ENCODE measurements around the gene PTPRN2. TPM values are rescaled to one million over a fixed set of nuclear protein-coding genes. Genes with fewer than 3 reads are reported as not detected.

Gene PTPRN2
- polyA plus RNA-seq, 4 donors: 1.6 to 11.7 (median 4.0) TPM

- Histone ChIP-seq H3K27ac (ENCODE audit: low read depth in 1 of 3, low read length in 2 of 3) (no peak overlapping the region), H3K4me1 (ENCODE audit: control insufficient read depth in 3 of 3, insufficient read depth in 2 of 3, low read depth in 1 of 3, low read length in 2 of 3) (no peaks in the 10 kb centered on the region), H3K36me3 (ENCODE audit: control insufficient read depth in 3 of 3, insufficient read depth in 2 of 3, low read depth in 1 of 3, low read length in 3 of 3) (no peaks in the 10 kb centered on the region), H3K27me3 (ENCODE audit: control insufficient read depth in 3 of 3, insufficient read depth in 3 of 3, low read length in 3 of 3) (no peaks in the 10 kb centered on the region), H3K4me3 (ENCODE audit: low read depth in 1 of 3, low read length in 3 of 3) (no peak overlapping the region), H3K9me3 (ENCODE audit: control insufficient read depth in 2 of 2, insufficient read depth in 1 of 2, low read depth in 1 of 2, low read length in 1 of 2) (no peaks in the 10 kb centered on the region)
- FAIRE-seq: no peak
- DNase-seq: no peak
- WGBS, 3 donors: 85 to 88% (median 85%) methylated on average over 13 of the region's 13 CpGs
Measured at GRCh38 chr7:157892751-157893523, 694.7 kb downstream of the PTPRN2 start.

DNA sequence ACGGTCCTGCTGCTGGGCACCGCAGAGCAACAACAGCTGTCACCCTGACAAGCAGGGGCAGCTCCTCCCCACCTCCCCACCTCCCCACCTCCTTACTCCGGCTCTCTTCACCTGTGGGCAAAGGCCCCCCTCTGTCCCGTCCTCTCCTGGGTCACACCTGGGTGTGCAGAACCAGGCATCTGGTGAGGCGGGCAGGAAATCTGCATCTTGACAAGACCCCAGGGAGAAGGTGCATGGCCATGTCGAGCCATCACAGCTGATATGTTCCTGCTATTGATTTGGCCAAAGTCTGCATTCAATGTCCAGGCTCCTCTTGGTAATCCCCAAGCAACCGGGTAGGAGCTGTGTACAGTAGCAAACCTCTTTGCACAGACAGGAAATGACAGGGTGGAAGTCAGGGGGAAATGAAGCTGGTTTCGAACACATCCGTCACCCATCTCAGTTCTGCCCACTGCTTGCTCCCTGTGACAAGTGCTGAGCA lies 696.7 kb downstream of the PTPRN2 start:
- peak; percentile 9 to 10 for DNase-seq
- no peaks in the 10 kb centered on the region for H3K27me3 ChIP-seq (ENCODE audit: control insufficient read depth in 3 of 3, insufficient read depth in 3 of 3, low read length in 3 of 3)
- peaks cover 0 to 2% of the 10 kb centered on the region in 2 donors for H3K9me3 ChIP-seq (ENCODE audit: control insufficient read depth in 2 of 2, insufficient read depth in 1 of 2, low read depth in 1 of 2, low read length in 1 of 2)
- H3K4me1 ChIP-seq (ENCODE audit: control insufficient read depth in 3 of 3, insufficient read depth in 2 of 3, low read depth in 1 of 3, low read length in 2 of 3): no peaks in the 10 kb centered on the region
- H3K36me3 ChIP-seq (ENCODE audit: control insufficient read depth in 3 of 3, insufficient read depth in 2 of 3, low read depth in 1 of 3, low read length in 3 of 3): no peaks in the 10 kb centered on the region
- H3K27ac ChIP-seq (ENCODE audit: low read depth in 1 of 3, low read length in 2 of 3): no peak overlapping the region
- H3K4me3 ChIP-seq (ENCODE audit: low read depth in 1 of 3, low read length in 3 of 3): no peak overlapping the region
- 57 to 71% (median 65%) methylated on average over 9 of the region's 9 CpGs for WGBS, 3 donors
- no peak for FAIRE-seq

DNA sequence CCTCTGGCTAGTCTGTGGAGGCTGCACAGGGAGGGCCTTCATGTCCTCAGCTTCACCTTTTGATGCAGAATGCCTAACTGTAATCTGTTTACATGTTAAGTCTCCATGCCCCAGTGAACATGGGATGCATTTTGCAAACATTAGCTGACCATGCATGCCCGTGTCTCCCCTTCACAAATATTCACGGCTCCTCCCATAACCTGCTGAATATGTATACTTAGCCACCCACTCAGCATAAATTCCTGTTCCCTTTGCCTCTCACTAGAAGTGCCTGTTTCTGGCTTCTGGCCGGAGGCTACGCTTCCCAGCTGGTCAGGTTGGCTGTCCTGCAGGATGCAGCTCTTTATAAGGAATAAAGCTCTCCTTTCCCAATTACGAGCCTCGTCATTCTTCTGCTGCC lies 698.1 kb downstream of the PTPRN2 start:
- Histone ChIP-seq H3K27me3 (ENCODE audit: control insufficient read depth in 3 of 3, insufficient read depth in 3 of 3, low read length in 3 of 3) (no peaks in the 10 kb centered on the region), H3K4me3 (ENCODE audit: low read depth in 1 of 3, low read length in 3 of 3) (no peak overlapping the region), H3K9me3 (ENCODE audit: control insufficient read depth in 2 of 2, insufficient read depth in 1 of 2, low read depth in 1 of 2, low read length in 1 of 2) (peaks cover 0 to 13% of the 10 kb centered on the region in 2 donors), H3K4me1 (ENCODE audit: control insufficient read depth in 3 of 3, insufficient read depth in 2 of 3, low read depth in 1 of 3, low read length in 2 of 3) (no peaks in the 10 kb centered on the region), H3K27ac (ENCODE audit: low read depth in 1 of 3, low read length in 2 of 3) (no peak overlapping the region), H3K36me3 (ENCODE audit: control insufficient read depth in 3 of 3, insufficient read depth in 2 of 3, low read depth in 1 of 3, low read length in 3 of 3) (no peaks in the 10 kb centered on the region)
- no peak for FAIRE-seq
- DNase-seq: no peak
- 77 to 80% (median 78%) methylated on average over 6 of the region's 6 CpGs for WGBS, 3 donors

GRCh38 chr7:157888579-157888978 lies 699.0 kb downstream of the PTPRN2 start:
- 81 to 84% (median 82%) methylated on average over 11 of the region's 11 CpGs for WGBS, 3 donors
- no peak for DNase-seq
- Histone ChIP-seq H3K36me3 (ENCODE audit: control insufficient read depth in 3 of 3, insufficient read depth in 2 of 3, low read depth in 1 of 3, low read length in 3 of 3) (no peaks in the 10 kb centered on the region), H3K4me3 (ENCODE audit: low read depth in 1 of 3, low read length in 3 of 3) (no peak overlapping the region), H3K9me3 (ENCODE audit: control insufficient read depth in 2 of 2, insufficient read depth in 1 of 2, low read depth in 1 of 2, low read length in 1 of 2) (peaks cover 0 to 14% of the 10 kb centered on the region in 2 donors), H3K4me1 (ENCODE audit: control insufficient read depth in 3 of 3, insufficient read depth in 2 of 3, low read depth in 1 of 3, low read length in 2 of 3) (no peaks in the 10 kb centered on the region), H3K27me3 (ENCODE audit: control insufficient read depth in 3 of 3, insufficient read depth in 3 of 3, low read length in 3 of 3) (no peaks in the 10 kb centered on the region), H3K27ac (ENCODE audit: low read depth in 1 of 3, low read length in 2 of 3) (no peak overlapping the region)
- no peak for FAIRE-seq

DNA sequence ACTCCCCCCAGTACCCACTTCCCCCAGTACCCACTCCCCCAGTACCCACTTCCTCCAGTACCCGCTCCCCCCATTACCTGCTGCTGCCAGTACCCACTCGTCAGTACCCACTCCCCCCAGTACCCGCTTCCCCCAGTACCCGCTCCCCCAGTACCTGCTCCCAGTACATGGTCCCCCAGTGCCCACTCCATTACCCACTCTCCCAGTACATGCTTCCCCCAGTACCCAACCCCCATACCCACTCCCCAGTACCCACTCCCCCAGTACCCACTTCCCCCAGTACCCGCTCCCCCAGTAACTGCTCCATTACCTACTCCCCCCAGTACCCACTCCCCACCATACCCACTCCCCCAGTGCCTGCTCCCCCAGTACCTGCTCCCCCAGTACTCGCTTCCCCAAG lies 700.2 kb downstream of the PTPRN2 start:
- Histone ChIP-seq H3K9me3 (ENCODE audit: control insufficient read depth in 2 of 2, insufficient read depth in 1 of 2, low read depth in 1 of 2, low read length in 1 of 2) (peaks cover 0 to 14% of the 10 kb centered on the region in 2 donors), H3K4me1 (ENCODE audit: control insufficient read depth in 3 of 3, insufficient read depth in 2 of 3, low read depth in 1 of 3, low read length in 2 of 3) (no peaks in the 10 kb centered on the region), H3K27ac (ENCODE audit: low read depth in 1 of 3, low read length in 2 of 3) (no peak overlapping the region), H3K36me3 (ENCODE audit: control insufficient read depth in 3 of 3, insufficient read depth in 2 of 3, low read depth in 1 of 3, low read length in 3 of 3) (no peaks in the 10 kb centered on the region), H3K4me3 (ENCODE audit: low read depth in 1 of 3, low read length in 3 of 3) (no peak overlapping the region), H3K27me3 (ENCODE audit: control insufficient read depth in 3 of 3, insufficient read depth in 3 of 3, low read length in 3 of 3) (no peaks in the 10 kb centered on the region)
- DNase-seq (no peak), FAIRE-seq (no peak)
- WGBS, 3 donors: 86 to 91% (median 88%) methylated on average over 4 to 6 of the region's 6 CpGs

DNA sequence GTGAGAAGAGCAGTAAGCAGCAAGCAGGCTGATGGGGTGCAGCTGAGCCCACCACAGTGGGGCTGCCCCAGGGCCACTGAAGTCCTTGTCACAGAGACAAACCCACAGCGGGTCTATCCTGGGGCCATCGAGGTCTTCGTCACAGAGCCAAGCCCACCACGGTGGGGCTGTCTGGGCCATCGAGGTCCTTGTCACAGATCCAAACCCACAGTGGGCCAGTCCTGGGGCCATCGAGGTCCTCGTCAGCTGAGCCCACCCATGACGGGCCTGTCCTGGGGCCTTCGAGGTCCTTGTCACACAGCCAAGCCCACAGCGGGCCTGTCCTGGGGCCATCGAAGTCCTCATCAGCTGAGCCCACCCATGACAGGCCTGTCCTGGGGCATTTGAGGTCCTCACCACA lies 700.9 kb downstream of the PTPRN2 start:
- H3K4me1 ChIP-seq (ENCODE audit: control insufficient read depth in 3 of 3, insufficient read depth in 2 of 3, low read depth in 1 of 3, low read length in 2 of 3): no peaks in the 10 kb centered on the region
- no peaks in the 10 kb centered on the region for H3K27me3 ChIP-seq (ENCODE audit: control insufficient read depth in 3 of 3, insufficient read depth in 3 of 3, low read length in 3 of 3)
- no peak for FAIRE-seq
- no peak for DNase-seq
- WGBS, 3 donors: 79 to 82% (median 79%) methylated on average over 11 of the region's 11 CpGs
- no peak overlapping the region for H3K4me3 ChIP-seq (ENCODE audit: low read depth in 1 of 3, low read length in 3 of 3)
- peaks cover 0 to 16% of the 10 kb centered on the region in 2 donors for H3K9me3 ChIP-seq (ENCODE audit: control insufficient read depth in 2 of 2, insufficient read depth in 1 of 2, low read depth in 1 of 2, low read length in 1 of 2)
- no peak overlapping the region for H3K27ac ChIP-seq (ENCODE audit: low read depth in 1 of 3, low read length in 2 of 3)
- H3K36me3 ChIP-seq (ENCODE audit: control insufficient read depth in 3 of 3, insufficient read depth in 2 of 3, low read depth in 1 of 3, low read length in 3 of 3): no peaks in the 10 kb centered on the region

- no peak for DNase-seq
- no peak for FAIRE-seq
- Histone ChIP-seq H3K27ac (ENCODE audit: low read depth in 1 of 3, low read length in 2 of 3) (no peak overlapping the region), H3K4me3 (ENCODE audit: low read depth in 1 of 3, low read length in 3 of 3) (no peak overlapping the region), H3K36me3 (ENCODE audit: control insufficient read depth in 3 of 3, insufficient read depth in 2 of 3, low read depth in 1 of 3, low read length in 3 of 3) (no peaks in the 10 kb centered on the region), H3K27me3 (ENCODE audit: control insufficient read depth in 3 of 3, insufficient read depth in 3 of 3, low read length in 3 of 3) (no peaks in the 10 kb centered on the region), H3K4me1 (ENCODE audit: control insufficient read depth in 3 of 3, insufficient read depth in 2 of 3, low read depth in 1 of 3, low read length in 2 of 3) (no peaks in the 10 kb centered on the region), H3K9me3 (ENCODE audit: control insufficient read depth in 2 of 2, insufficient read depth in 1 of 2, low read depth in 1 of 2, low read length in 1 of 2) (peaks cover 0 to 16% of the 10 kb centered on the region in 2 donors)
- WGBS, 3 donors: 74 to 80% (median 78%) methylated on average over 9 of the region's 9 CpGs
Measured at GRCh38 chr7:157886266-157886665, 701.4 kb downstream of the PTPRN2 start.

DNA sequence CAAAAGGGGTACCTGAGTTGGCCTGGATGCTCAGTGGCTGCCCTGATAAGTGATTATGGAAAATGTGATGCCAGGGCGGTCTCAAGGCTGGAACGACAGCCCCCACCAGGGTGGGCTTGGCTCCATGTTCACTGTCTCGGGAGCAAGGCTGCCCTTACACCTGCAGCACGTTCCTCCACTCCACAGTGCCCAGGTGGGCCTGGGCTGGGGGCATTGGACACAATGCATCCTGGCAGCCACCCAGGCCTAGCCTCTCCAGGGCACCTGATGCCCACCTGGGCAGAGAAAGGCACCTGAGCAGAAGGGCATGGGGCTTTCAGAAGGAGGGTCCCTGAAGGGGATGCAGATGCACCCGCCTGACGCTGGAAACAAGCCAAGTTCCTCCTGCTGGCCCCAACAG lies 702.5 kb downstream of the PTPRN2 start:
- 70 to 78% (median 72%) methylated on average over 6 of the region's 6 CpGs for WGBS, 3 donors
- H3K27ac ChIP-seq (ENCODE audit: low read depth in 1 of 3, low read length in 2 of 3): no peak overlapping the region
- no peaks in the 10 kb centered on the region for H3K27me3 ChIP-seq (ENCODE audit: control insufficient read depth in 3 of 3, insufficient read depth in 3 of 3, low read length in 3 of 3)
- H3K4me1 ChIP-seq (ENCODE audit: control insufficient read depth in 3 of 3, insufficient read depth in 2 of 3, low read depth in 1 of 3, low read length in 2 of 3): no peaks in the 10 kb centered on the region
- H3K9me3 ChIP-seq (ENCODE audit: control insufficient read depth in 2 of 2, insufficient read depth in 1 of 2, low read depth in 1 of 2, low read length in 1 of 2): peaks cover 2 to 19% of the 10 kb centered on the region in 2 donors
- no peaks in the 10 kb centered on the region for H3K36me3 ChIP-seq (ENCODE audit: control insufficient read depth in 3 of 3, insufficient read depth in 2 of 3, low read depth in 1 of 3, low read length in 3 of 3)
- FAIRE-seq: no peak
- no peak overlapping the region for H3K4me3 ChIP-seq (ENCODE audit: low read depth in 1 of 3, low read length in 3 of 3)
- no peak for DNase-seq
